Calu3 (cell line): Measurements from ENCODE around the gene TOPBP1. TPM values are rescaled to one million over a fixed set of nuclear protein-coding genes. Genes with fewer than 3 reads are reported as not detected.

Source experiments
- BruUV-seq: library from RNA; stranded (reverse); fragments of 400-500 nt; replicated peaks from 2 replicates; lab custom pipeline; 2021; lab: Mats Ljungman, UMichigan
- CTCF ChIA-PET: fragments of 300-600 bp; sonication (Branson Sonifier 250); formaldehyde crosslinking; loops from one replicate; lab custom pipeline; 2022; ENCODE audit warnings: antibody characterized with exemption; lab: Charles Lee
- DNase-seq: peaks from one replicate; pipeline ENCODE4 v3.0.0; 2022
- H3K27ac Mint-ChIP-seq: one replicate; pipeline ENCODE4 v1.8.0; 2022; ENCODE audit warnings: mixed read lengths; ENCODE audit not compliant: unreplicated experiment
- H3K27me3 Mint-ChIP-seq: one replicate; pipeline ENCODE4 v1.8.0; 2022; ENCODE audit warnings: mixed read lengths; ENCODE audit not compliant: unreplicated experiment
- H3K36me3 Mint-ChIP-seq: one replicate; pipeline ENCODE4 v1.8.0; 2022; ENCODE audit warnings: mild to moderate bottlenecking, moderate library complexity, mixed read lengths; ENCODE audit not compliant: insufficient read depth, unreplicated experiment
- H3K4me1 Mint-ChIP-seq: one replicate; pipeline ENCODE4 v1.8.0; 2022; ENCODE audit warnings: mild to moderate bottlenecking, low read depth, mixed read lengths; ENCODE audit not compliant: unreplicated experiment
- H3K4me3 Mint-ChIP-seq: one replicate; pipeline ENCODE4 v1.8.0; 2022; ENCODE audit warnings: mild to moderate bottlenecking, low read depth, moderate library complexity, mixed read lengths; ENCODE audit not compliant: unreplicated experiment
- H3K9me3 Mint-ChIP-seq: one replicate; pipeline ENCODE4 v1.8.0; 2022; ENCODE audit warnings: low read depth, mixed read lengths; ENCODE audit not compliant: unreplicated experiment
- CTCF ChIP-seq: fragments of 200-600 bp; IDR thresholded peaks from one replicate; pipeline ENCODE4 v1.8.0; 2022; ENCODE audit warnings: antibody characterized with exemption; ENCODE audit not compliant: unreplicated experiment
- intact Hi-C: fragments of 100-400 bp; cut with micrococcal nuclease; formaldehyde crosslinking; loops from one replicate; pipeline ENCODE4 v1.10.0; 2022; ENCODE audit not compliant: unreplicated experiment
- total RNA-seq: library from RNA; stranded (reverse); gene quantifications from 2 replicates; pipeline ENCODE4 v1.2.3, GENCODE V29; 2022

Gene TOPBP1
- total RNA-seq, 1 experiment from 2014 or later: 94.7 TPM

GRCh38 chr3:133633439-133633838 is 28.3 kb downstream of the TOPBP1 start:
- intact Hi-C loops: no loop called here
- DNase-seq: no peak
- Mint-ChIP-seq H3K9me3 (no peaks in the 10 kb centered on the region), H3K4me1 (no peaks in the 10 kb centered on the region), H3K27ac (no peak overlapping the region), H3K27me3 (no peaks in the 10 kb centered on the region), H3K4me3 (no peak overlapping the region), H3K36me3 (peaks cover 30% of the 10 kb centered on the region)
- BruUV-seq: no TSS peak
- TF ChIP-seq CTCF: no peak
- CTCF ChIA-PET: interaction anchor here (1.3 kb wide), 1 partner anchor 17 kb away, joined by 3 read pairs; no protein-coding TSS in a partner anchor

GRCh38 chr3:133629146-133629545 is 32.6 kb downstream of the TOPBP1 start:
- no peak for TF ChIP-seq CTCF
- DNase-seq: no peak
- intact Hi-C loops: no loop called here
- Mint-ChIP-seq H3K4me1 (no peaks in the 10 kb centered on the region), H3K9me3 (no peaks in the 10 kb centered on the region), H3K27me3 (no peaks in the 10 kb centered on the region), H3K36me3 (peaks cover 22% of the 10 kb centered on the region), H3K27ac (no peak overlapping the region), H3K4me3 (no peak overlapping the region)
- CTCF ChIA-PET: no interaction called here
- BruUV-seq: no TSS peak

DNA sequence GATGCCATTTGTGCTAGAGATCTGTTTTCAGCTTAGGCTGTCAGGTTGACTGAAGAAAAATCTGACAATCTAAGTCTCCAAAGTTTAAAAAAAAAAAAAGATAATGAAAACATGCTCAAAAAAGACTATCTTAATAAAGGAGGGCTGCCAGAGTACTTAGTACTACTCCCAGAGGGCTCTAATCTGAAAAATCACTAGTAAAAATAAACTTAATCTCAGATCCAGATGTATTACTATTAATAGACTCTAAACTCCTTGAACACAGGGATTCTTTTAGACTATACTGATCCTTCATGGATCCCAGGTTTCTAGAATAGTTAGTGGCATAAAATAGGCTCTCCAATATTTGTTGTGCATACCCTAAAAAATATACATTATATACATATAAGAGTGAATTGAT is 34.0 kb downstream of the TOPBP1 start:
- DNase-seq: no peak
- Mint-ChIP-seq H3K27ac (no peak overlapping the region), H3K9me3 (no peaks in the 10 kb centered on the region), H3K4me1 (no peaks in the 10 kb centered on the region), H3K36me3 (peaks cover 14% of the 10 kb centered on the region), H3K4me3 (no peak overlapping the region), H3K27me3 (no peaks in the 10 kb centered on the region)
- no TSS peak for BruUV-seq
- CTCF ChIA-PET: interaction anchor here (1.3 kb wide), 1 partner anchor 11 kb away, joined by 3 read pairs; no protein-coding TSS in a partner anchor
- no peak for TF ChIP-seq CTCF
- intact Hi-C loops: no loop called here

DNA sequence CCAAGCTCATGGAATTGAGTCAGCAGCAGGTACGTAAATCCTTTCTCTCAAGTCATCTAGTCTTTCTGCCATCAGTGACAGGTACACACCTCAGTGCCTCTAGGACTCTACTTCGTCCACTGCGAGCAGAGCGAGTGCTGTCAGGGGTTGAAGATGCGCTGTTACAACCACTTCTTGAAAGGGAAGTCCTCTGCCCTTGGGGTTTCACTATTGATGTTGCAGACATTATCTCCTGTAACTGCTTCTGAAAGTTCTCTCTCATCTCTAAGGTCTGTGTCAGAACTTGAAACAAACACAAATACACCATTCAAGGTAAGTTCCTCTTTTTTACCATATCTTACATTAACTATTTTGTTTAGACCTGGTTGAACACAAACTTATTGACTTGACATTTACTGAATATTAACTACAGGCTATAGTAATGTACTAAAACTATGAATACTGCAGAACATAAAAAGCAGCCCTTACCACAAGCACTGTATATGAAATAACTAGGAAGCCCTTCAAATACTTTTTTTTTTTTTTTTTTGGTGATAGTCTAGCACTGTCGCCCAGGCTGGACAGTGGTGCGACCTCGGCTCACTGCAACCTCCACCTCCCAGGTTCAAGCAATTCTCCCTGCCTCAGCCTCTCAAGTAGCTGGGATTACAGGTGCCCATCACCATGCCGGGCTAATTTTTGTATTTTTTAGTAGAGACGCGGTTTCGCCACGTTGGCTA is 41.5 kb downstream of the TOPBP1 start:
- Mint-ChIP-seq H3K4me1 (no peaks in the 10 kb centered on the region), H3K36me3 (peaks cover 47% of the 10 kb centered on the region), H3K9me3 (no peaks in the 10 kb centered on the region), H3K4me3 (no peak overlapping the region), H3K27me3 (no peaks in the 10 kb centered on the region), H3K27ac (no peak overlapping the region)
- CTCF ChIA-PET: no interaction called here
- intact Hi-C loops: no loop called here
- DNase-seq: no peak
- TF ChIP-seq CTCF: no peak
- no TSS peak for BruUV-seq
